A673 (cell line): ENCODE measurements around the gene HOXC6.

Experiments used
- EZH2 ChIP-seq: fragments of 200-600 bp; sonication (generic); IDR thresholded peaks from 2 replicates; pipeline ENCODE4 v1.6.1; 2017; ENCODE audit warnings: borderline replicate concordance, low read depth, mild to moderate bottlenecking, mixed read lengths, antibody characterized with exemption, low read length; ENCODE audit not compliant: poor library complexity, severe bottlenecking
- TF ChIP-seq, protein P1 (sequence below): fragments of 300-800, 200-600 bp; sonication (generic); conservative IDR thresholded peaks from 2 replicates; pipeline ENCODE4 v1.5.1; 2017; ENCODE audit warnings: low read depth, mild to moderate bottlenecking, antibody characterized with exemption, low read length, moderate library complexity, mixed read lengths

DNA sequence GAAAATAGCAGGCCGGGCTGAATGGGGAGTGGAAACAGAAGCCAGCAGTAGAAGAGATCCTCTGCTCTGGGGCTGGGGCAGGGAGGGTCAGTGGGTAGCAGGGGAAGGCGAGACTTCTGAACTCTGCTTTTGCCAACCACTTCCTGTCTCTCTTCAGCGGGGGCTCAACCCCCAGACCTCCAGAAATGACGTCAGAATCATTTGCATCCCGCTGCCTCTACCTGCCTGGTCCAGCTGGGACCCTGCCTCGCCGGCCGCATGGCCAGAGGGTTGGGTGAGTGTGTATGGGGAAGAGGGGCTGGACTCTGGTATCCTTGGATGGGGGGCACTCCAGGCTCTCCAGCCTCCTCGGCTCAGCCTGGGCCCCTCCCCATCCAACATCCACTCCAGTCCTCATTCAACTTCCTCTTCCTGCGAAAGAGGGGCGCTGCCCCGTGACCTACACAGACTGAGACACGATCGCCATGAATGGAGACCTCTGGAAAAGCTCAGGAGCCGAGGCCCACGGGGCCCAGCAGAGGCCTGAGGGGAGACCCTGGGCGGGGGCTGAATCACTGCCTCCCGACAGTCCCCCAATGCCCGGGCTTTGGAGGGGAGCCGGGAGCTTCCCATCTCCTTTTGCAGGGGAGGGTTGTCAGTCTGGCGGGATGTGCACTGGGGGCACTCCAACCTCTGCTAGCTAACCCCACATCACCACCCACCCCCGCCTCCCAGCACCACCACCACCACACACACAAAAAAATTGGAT is 24.9 kb downstream of the HOXC6 start:
- TF ChIP-seq EZH2, result no peak
- TF ChIP-seq, protein P1, sequence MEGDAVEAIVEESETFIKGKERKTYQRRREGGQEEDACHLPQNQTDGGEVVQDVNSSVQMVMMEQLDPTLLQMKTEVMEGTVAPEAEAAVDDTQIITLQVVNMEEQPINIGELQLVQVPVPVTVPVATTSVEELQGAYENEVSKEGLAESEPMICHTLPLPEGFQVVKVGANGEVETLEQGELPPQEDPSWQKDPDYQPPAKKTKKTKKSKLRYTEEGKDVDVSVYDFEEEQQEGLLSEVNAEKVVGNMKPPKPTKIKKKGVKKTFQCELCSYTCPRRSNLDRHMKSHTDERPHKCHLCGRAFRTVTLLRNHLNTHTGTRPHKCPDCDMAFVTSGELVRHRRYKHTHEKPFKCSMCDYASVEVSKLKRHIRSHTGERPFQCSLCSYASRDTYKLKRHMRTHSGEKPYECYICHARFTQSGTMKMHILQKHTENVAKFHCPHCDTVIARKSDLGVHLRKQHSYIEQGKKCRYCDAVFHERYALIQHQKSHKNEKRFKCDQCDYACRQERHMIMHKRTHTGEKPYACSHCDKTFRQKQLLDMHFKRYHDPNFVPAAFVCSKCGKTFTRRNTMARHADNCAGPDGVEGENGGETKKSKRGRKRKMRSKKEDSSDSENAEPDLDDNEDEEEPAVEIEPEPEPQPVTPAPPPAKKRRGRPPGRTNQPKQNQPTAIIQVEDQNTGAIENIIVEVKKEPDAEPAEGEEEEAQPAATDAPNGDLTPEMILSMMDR, result no peak
